ENCODE results near the gene UNC5A. TPM values are rescaled to one million over a fixed set of nuclear protein-coding genes. Genes with fewer than 3 reads are reported as not detected.

UNC5A gene
- total RNA-seq, 1 donor from 2014 or later, result not detected

- TF ChIP-seq CTCF (IDR thresholded peaks at IDR 0.05), result no peak
- H3K4me3 Mint-ChIP-seq (ENCODE audit: unreplicated experiment), result no peak overlapping the region
- H3K9me3 Mint-ChIP-seq (ENCODE audit: unreplicated experiment), result no peaks in the 10 kb centered on the region
- H3K27ac Mint-ChIP-seq (ENCODE audit: unreplicated experiment), result no peak overlapping the region
- no peaks in the 10 kb centered on the region for H3K36me3 Mint-ChIP-seq (ENCODE audit: unreplicated experiment)
- peaks cover 22% of the 10 kb centered on the region for H3K27me3 Mint-ChIP-seq (ENCODE audit: unreplicated experiment)
- DNase-seq (ENCODE audit: extremely low spot score, unreplicated experiment), result peak; percentile 97
- H3K4me1 Mint-ChIP-seq (ENCODE audit: unreplicated experiment), result no peaks in the 10 kb centered on the region
Measured at GRCh38 chr5:176837707-176838115, 27.4 kb downstream of the UNC5A start.

GRCh38 chr5:176843673-176844072 is 33.3 kb downstream of the UNC5A start:
- no peak overlapping the region for H3K27ac Mint-ChIP-seq (ENCODE audit: unreplicated experiment)
- H3K4me3 Mint-ChIP-seq (ENCODE audit: unreplicated experiment), result no peak overlapping the region
- no peaks in the 10 kb centered on the region for H3K36me3 Mint-ChIP-seq (ENCODE audit: unreplicated experiment)
- peaks cover 10% of the 10 kb centered on the region for H3K4me1 Mint-ChIP-seq (ENCODE audit: unreplicated experiment)
- no peak for TF ChIP-seq CTCF (IDR thresholded peaks at IDR 0.05)
- no peak for DNase-seq (ENCODE audit: extremely low spot score, unreplicated experiment)
- H3K27me3 Mint-ChIP-seq (ENCODE audit: unreplicated experiment), result peaks cover 5% of the 10 kb centered on the region
- no peaks in the 10 kb centered on the region for H3K9me3 Mint-ChIP-seq (ENCODE audit: unreplicated experiment)

- H3K36me3 Mint-ChIP-seq (ENCODE audit: unreplicated experiment), result no peaks in the 10 kb centered on the region
- no peak for DNase-seq (ENCODE audit: extremely low spot score, unreplicated experiment)
- H3K27ac Mint-ChIP-seq (ENCODE audit: unreplicated experiment), result no peak overlapping the region
- H3K27me3 Mint-ChIP-seq (ENCODE audit: unreplicated experiment), result peaks cover 5% of the 10 kb centered on the region
- no peak overlapping the region for H3K4me3 Mint-ChIP-seq (ENCODE audit: unreplicated experiment)
- peaks cover 10% of the 10 kb centered on the region for H3K4me1 Mint-ChIP-seq (ENCODE audit: unreplicated experiment)
- H3K9me3 Mint-ChIP-seq (ENCODE audit: unreplicated experiment), result no peaks in the 10 kb centered on the region
- TF ChIP-seq CTCF (IDR thresholded peaks at IDR 0.05), result no peak
Measured at GRCh38 chr5:176844281-176844680, 33.9 kb downstream of the UNC5A start.

- peaks cover 10% of the 10 kb centered on the region for H3K4me1 Mint-ChIP-seq (ENCODE audit: unreplicated experiment)
- H3K27ac Mint-ChIP-seq (ENCODE audit: unreplicated experiment), result no peak overlapping the region
- H3K27me3 Mint-ChIP-seq (ENCODE audit: unreplicated experiment), result peaks cover 6% of the 10 kb centered on the region
- TF ChIP-seq CTCF (IDR thresholded peaks at IDR 0.05), result no peak
- DNase-seq (ENCODE audit: extremely low spot score, unreplicated experiment), result no peak
- no peaks in the 10 kb centered on the region for H3K36me3 Mint-ChIP-seq (ENCODE audit: unreplicated experiment)
- peak overlapping the region; percentile 46 for H3K4me3 Mint-ChIP-seq (ENCODE audit: unreplicated experiment)
- H3K9me3 Mint-ChIP-seq (ENCODE audit: unreplicated experiment), result no peaks in the 10 kb centered on the region
Measured at GRCh38 chr5:176844706-176845391, 34.5 kb downstream of the UNC5A start.

GRCh38 chr5:176845392-176845713 is 35.0 kb downstream of the UNC5A start:
- Mint-ChIP-seq H3K27ac (ENCODE audit: unreplicated experiment) (no peak overlapping the region), H3K4me3 (ENCODE audit: unreplicated experiment) (peak overlapping the region; percentile 46), H3K36me3 (ENCODE audit: unreplicated experiment) (no peaks in the 10 kb centered on the region), H3K9me3 (ENCODE audit: unreplicated experiment) (no peaks in the 10 kb centered on the region), H3K27me3 (ENCODE audit: unreplicated experiment) (peaks cover 7% of the 10 kb centered on the region), H3K4me1 (ENCODE audit: unreplicated experiment) (peaks cover 10% of the 10 kb centered on the region)
- no peak for DNase-seq (ENCODE audit: extremely low spot score, unreplicated experiment)
- no peak for TF ChIP-seq CTCF (IDR thresholded peaks at IDR 0.05)

All from osteocyte (in vitro differentiated cells).